Dendritic cell treated with granulocyte-macrophage colony-stimulating factor and Interleukin-4, amounts not matched to agents 40 ng/mL and 50 ng/mL, for 4 days (primary cell): ENCODE data around the gene PTPRN2.
"Not testable (repeated sequence)": the region's sequence is repeated elsewhere in the genome, so short reads cannot be mapped to it uniquely, and the experiment has no call there.

Source experiments
- H3K27ac Mint-ChIP-seq: one replicate; pipeline ENCODE4 v1.8.0; 2022; ENCODE audit warnings: mild to moderate bottlenecking, mixed read lengths
- H3K27me3 Mint-ChIP-seq: one replicate; pipeline ENCODE4 v1.8.0; 2022; ENCODE audit warnings: mild to moderate bottlenecking, mixed read lengths
- H3K36me3 Mint-ChIP-seq: one replicate; pipeline ENCODE4 v1.8.0; 2022; ENCODE audit warnings: low read depth, mixed read lengths
- H3K4me1 Mint-ChIP-seq: one replicate; pipeline ENCODE4 v1.8.0; 2022; ENCODE audit warnings: low read depth, mixed read lengths
- H3K4me3 Mint-ChIP-seq: one replicate; pipeline ENCODE4 v1.8.0; 2022; ENCODE audit warnings: mild to moderate bottlenecking, moderate library complexity, mixed read lengths
- H3K9me3 Mint-ChIP-seq: one replicate; pipeline ENCODE4 v1.8.0; 2022; ENCODE audit warnings: mixed read lengths
- intact Hi-C: fragments of 100-400 bp; cut with micrococcal nuclease; formaldehyde crosslinking; loops from one replicate; pipeline ENCODE4 v1.15.0; 2022

The PTPRN2 gene

GRCh38 chr7:157711353-157711888, 876.2 kb downstream of the PTPRN2 start:
- H3K36me3 Mint-ChIP-seq, result no peaks in the 10 kb centered on the region
- no peak overlapping the region for H3K4me3 Mint-ChIP-seq
- no peaks in the 10 kb centered on the region for H3K9me3 Mint-ChIP-seq
- H3K27ac Mint-ChIP-seq, result no peak overlapping the region
- H3K27me3 Mint-ChIP-seq, result peaks cover 5% of the 10 kb centered on the region
- intact Hi-C loops, result no loop called here
- no peaks in the 10 kb centered on the region for H3K4me1 Mint-ChIP-seq

- no peaks in the 10 kb centered on the region for H3K9me3 Mint-ChIP-seq
- intact Hi-C loops, result no loop called here
- H3K36me3 Mint-ChIP-seq, result no peaks in the 10 kb centered on the region
- H3K27me3 Mint-ChIP-seq, result peaks cover 7% of the 10 kb centered on the region
- no peak overlapping the region for H3K4me3 Mint-ChIP-seq
- H3K4me1 Mint-ChIP-seq, result no peaks in the 10 kb centered on the region
- no peak overlapping the region for H3K27ac Mint-ChIP-seq
Observed at GRCh38 chr7:157710396-157710795, 877.2 kb downstream of the PTPRN2 start.

GRCh38 chr7:157709531-157710251, 877.9 kb downstream of the PTPRN2 start:
- Mint-ChIP-seq H3K27ac (no peak overlapping the region), H3K9me3 (no peaks in the 10 kb centered on the region), H3K27me3 (peaks cover 7% of the 10 kb centered on the region), H3K4me3 (no peak overlapping the region), H3K4me1 (no peaks in the 10 kb centered on the region), H3K36me3 (no peaks in the 10 kb centered on the region)
- intact Hi-C loops, result no loop called here

- no peak overlapping the region for H3K4me3 Mint-ChIP-seq
- H3K27me3 Mint-ChIP-seq, result peaks cover 9% of the 10 kb centered on the region
- H3K27ac Mint-ChIP-seq, result no peak overlapping the region
- H3K9me3 Mint-ChIP-seq, result no peaks in the 10 kb centered on the region
- intact Hi-C loops, result no loop called here
- no peaks in the 10 kb centered on the region for H3K4me1 Mint-ChIP-seq
- H3K36me3 Mint-ChIP-seq, result no peaks in the 10 kb centered on the region
Observed at GRCh38 chr7:157708919-157709295, 878.7 kb downstream of the PTPRN2 start.

GRCh38 chr7:157707983-157708918, 879.4 kb downstream of the PTPRN2 start:
- Mint-ChIP-seq H3K4me1 (no peaks in the 10 kb centered on the region), H3K27me3 (peaks cover 6% of the 10 kb centered on the region), H3K27ac (no peak overlapping the region), H3K4me3 (no peak overlapping the region), H3K36me3 (no peaks in the 10 kb centered on the region), H3K9me3 (no peaks in the 10 kb centered on the region)
- intact Hi-C loops, result no loop called here

GRCh38 chr7:157704365-157704764, 883.3 kb downstream of the PTPRN2 start:
- no peaks in the 10 kb centered on the region for H3K4me1 Mint-ChIP-seq
- H3K4me3 Mint-ChIP-seq, result no peak overlapping the region
- no peaks in the 10 kb centered on the region for H3K9me3 Mint-ChIP-seq
- H3K36me3 Mint-ChIP-seq, result no peaks in the 10 kb centered on the region
- intact Hi-C loops, result no loop called here
- H3K27me3 Mint-ChIP-seq, result peaks cover 19% of the 10 kb centered on the region
- H3K27ac Mint-ChIP-seq, result no peak overlapping the region

- H3K27me3 Mint-ChIP-seq, result peaks cover 22% of the 10 kb centered on the region
Observed at GRCh38 chr7:157703534-157704195, 884.0 kb downstream of the PTPRN2 start.

GRCh38 chr7:157703131-157703530, 884.5 kb downstream of the PTPRN2 start:
- Mint-ChIP-seq H3K9me3 (no peaks in the 10 kb centered on the region), H3K27me3 (peaks cover 22% of the 10 kb centered on the region), H3K4me3 (no peak overlapping the region), H3K36me3 (no peaks in the 10 kb centered on the region), H3K4me1 (no peaks in the 10 kb centered on the region), H3K27ac (no peak overlapping the region)
- intact Hi-C loops, result no loop called here

More at GRCh38 chr7:157703534-157704195, 884.0 kb downstream of the PTPRN2 start:
- intact Hi-C loops, result no loop called here
- Mint-ChIP-seq H3K36me3 (no peaks in the 10 kb centered on the region), H3K4me3 (no peak overlapping the region), H3K9me3 (no peaks in the 10 kb centered on the region), H3K4me1 (no peaks in the 10 kb centered on the region), H3K27ac (no peak overlapping the region)

GRCh38 chr7:157702311-157703023, 885.2 kb downstream of the PTPRN2 start:
- H3K27ac Mint-ChIP-seq, result no peak overlapping the region

GRCh38 chr7:157701395-157702180, 886.0 kb downstream of the PTPRN2 start:
- H3K4me3 Mint-ChIP-seq, intact Hi-C loops, H3K36me3 Mint-ChIP-seq, H3K4me1 Mint-ChIP-seq, H3K9me3 Mint-ChIP-seq, H3K27ac Mint-ChIP-seq: not testable (repeated sequence)
- H3K27me3 Mint-ChIP-seq, result peaks cover 21% of the 10 kb centered on the region

More at GRCh38 chr7:157702311-157703023, 885.2 kb downstream of the PTPRN2 start:
- Mint-ChIP-seq H3K4me1 (no peaks in the 10 kb centered on the region), H3K36me3 (no peaks in the 10 kb centered on the region), H3K27me3 (peaks cover 21% of the 10 kb centered on the region), H3K9me3 (no peaks in the 10 kb centered on the region), H3K4me3 (no peak overlapping the region)
- intact Hi-C loops, result no loop called here

- peaks cover 21% of the 10 kb centered on the region for H3K27me3 Mint-ChIP-seq
- H3K4me1 Mint-ChIP-seq, result no peaks in the 10 kb centered on the region
- H3K36me3 Mint-ChIP-seq, result no peaks in the 10 kb centered on the region
- intact Hi-C loops, result no loop called here
- H3K9me3 Mint-ChIP-seq, result no peaks in the 10 kb centered on the region
- H3K27ac Mint-ChIP-seq, result no peak overlapping the region
- no peak overlapping the region for H3K4me3 Mint-ChIP-seq
Observed at GRCh38 chr7:157700231-157701005, 887.2 kb downstream of the PTPRN2 start.

- Mint-ChIP-seq H3K36me3 (no peaks in the 10 kb centered on the region), H3K27ac (no peak overlapping the region), H3K27me3 (peaks cover 24% of the 10 kb centered on the region), H3K4me1 (no peaks in the 10 kb centered on the region), H3K9me3 (no peaks in the 10 kb centered on the region), H3K4me3 (no peak overlapping the region)
- intact Hi-C loops, result no loop called here
Observed at GRCh38 chr7:157699357-157700013, 888.1 kb downstream of the PTPRN2 start.
